ENCODE results near the gene DLX1.
A peak's percentile ranks its signal among the peaks of the same experiment; 100 is the strongest.

Gene DLX1

GRCh38 chr2:172088245-172089004, 3.1 kb downstream of the DLX1 start:
- no peak for DNase-seq

GRCh38 chr2:172089005-172089504, 3.7 kb downstream of the DLX1 start:
- DNase-seq: no peak

- no peak for DNase-seq
Observed at GRCh38 chr2:172089633-172090032, 4.3 kb downstream of the DLX1 start.

GRCh38 chr2:172090044-172090961, 5.0 kb downstream of the DLX1 start:
- DNase-seq: no peak

GRCh38 chr2:172091000-172091641, 5.8 kb downstream of the DLX1 start:
- DNase-seq: no peak

- DNase-seq: peak; percentile 92 to 97
Observed at GRCh38 chr2:172091761-172092566, 6.7 kb downstream of the DLX1 start.

- no peak for DNase-seq
Observed at GRCh38 chr2:172092716-172093415, 7.6 kb downstream of the DLX1 start.

GRCh38 chr2:172093416-172094293, 8.3 kb downstream of the DLX1 start:
- DNase-seq: peak in 1 of 2 experiments; percentile 89

- DNase-seq: no peak
Observed at GRCh38 chr2:172094294-172095145, 9.2 kb downstream of the DLX1 start.

GRCh38 chr2:172095146-172095904, 10.0 kb downstream of the DLX1 start:
- DNase-seq: no peak

- DNase-seq: no peak
Observed at GRCh38 chr2:172095905-172096625, 10.8 kb downstream of the DLX1 start.

- no peak for DNase-seq
Observed at GRCh38 chr2:172096626-172097547, 11.6 kb downstream of the DLX1 start.

- DNase-seq: no peak
Observed at GRCh38 chr2:172097557-172098131, 12.3 kb downstream of the DLX1 start.

- DNase-seq: no peak
Observed at GRCh38 chr2:172098287-172098649, 13.0 kb downstream of the DLX1 start.

- DNase-seq: no peak
Observed at GRCh38 chr2:172098650-172099471, 13.6 kb downstream of the DLX1 start.
